Ramos (cell line): ENCODE measurements around the gene LAIR2.

Source experiments
- in situ Hi-C: fragments of 300-500 bp; cut with MboI; formaldehyde crosslinking; loops from one replicate; pipeline ENCODE4 v1.14.3; 2022; ENCODE audit warnings: low sequenced_read_pairs; ENCODE audit not compliant: unreplicated experiment

LAIR2 gene

DNA sequence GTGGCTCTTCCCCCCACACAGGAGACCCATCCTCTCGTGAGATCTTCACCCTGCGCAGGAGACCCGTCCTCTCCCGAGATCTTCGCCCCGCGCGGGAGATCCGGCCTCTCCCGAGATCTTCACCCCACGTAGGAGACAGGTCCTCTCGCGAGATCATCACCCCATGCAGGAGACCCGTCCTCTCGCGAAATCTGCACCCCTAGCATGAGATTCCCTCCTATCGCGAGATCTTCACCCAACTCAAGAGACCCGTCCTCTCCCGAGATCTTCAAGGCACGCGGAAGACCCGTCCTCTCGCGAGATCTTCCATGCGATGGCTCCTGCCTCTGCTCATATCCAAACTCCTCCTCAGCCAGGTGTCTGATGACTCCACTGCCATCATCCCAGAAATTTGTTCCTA is 24.3 kb downstream of the LAIR2 start:
- in situ Hi-C loops = no loop called here

DNA sequence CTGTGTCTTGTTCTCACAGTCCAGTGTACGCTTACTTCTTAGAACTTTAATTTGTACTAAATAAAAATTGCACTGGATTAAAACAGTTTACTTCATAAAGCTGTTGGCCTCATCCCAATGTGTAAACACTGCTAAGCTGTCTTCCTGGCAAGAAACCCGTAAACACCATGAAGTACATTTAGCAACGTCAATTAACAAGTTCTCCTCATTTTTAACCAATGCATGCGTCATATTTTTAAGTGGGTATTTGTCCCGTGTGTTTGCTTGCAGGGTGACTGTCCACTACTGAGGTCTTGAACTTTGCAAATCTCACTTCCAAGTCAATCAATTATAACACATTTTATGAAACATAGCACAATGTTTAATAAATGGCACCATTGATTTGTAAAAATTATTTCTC is 28.2 kb downstream of the LAIR2 start:
- in situ Hi-C loops = no loop called here

DNA sequence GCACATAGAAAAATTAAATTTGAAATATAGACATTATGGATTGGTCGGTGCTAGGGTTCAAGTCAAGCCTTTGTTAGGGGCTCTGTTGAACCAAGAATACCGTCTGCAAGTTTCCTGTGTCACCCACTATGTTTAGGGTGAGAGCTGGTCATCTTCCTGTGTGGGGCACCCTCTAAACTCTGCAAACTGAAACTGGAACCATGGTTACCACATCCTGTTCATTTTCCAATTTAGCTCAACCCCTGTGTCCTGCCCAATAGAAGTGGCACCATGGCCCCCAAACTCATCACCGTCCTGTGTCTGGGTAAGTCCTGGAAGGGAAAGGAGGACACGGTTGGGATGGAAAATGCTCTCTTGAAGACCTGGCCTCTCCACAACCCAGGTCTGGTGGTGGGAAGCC is 29.9 kb downstream of the LAIR2 start:
- in situ Hi-C loops = no loop called here

DNA sequence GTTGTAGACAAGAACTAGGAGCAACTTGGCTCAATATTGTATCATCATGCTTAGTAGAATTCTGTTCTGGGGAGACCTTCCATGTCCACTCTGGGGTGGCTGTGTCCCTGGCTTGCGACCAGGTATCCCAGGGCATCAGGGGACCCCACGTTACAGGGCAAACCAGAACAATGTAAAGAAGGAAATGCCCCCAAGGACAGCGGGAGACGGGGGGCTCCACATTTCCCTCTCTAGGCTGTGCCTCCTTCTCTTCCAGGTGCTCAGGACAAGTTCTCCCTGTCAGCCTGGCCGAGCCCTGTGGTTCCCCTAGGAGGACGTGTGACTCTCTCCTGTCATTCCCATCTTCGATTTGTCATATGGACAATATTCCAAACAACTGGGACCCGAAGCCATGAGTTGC is 30.8 kb downstream of the LAIR2 start:
- in situ Hi-C loops = no loop called here

DNA sequence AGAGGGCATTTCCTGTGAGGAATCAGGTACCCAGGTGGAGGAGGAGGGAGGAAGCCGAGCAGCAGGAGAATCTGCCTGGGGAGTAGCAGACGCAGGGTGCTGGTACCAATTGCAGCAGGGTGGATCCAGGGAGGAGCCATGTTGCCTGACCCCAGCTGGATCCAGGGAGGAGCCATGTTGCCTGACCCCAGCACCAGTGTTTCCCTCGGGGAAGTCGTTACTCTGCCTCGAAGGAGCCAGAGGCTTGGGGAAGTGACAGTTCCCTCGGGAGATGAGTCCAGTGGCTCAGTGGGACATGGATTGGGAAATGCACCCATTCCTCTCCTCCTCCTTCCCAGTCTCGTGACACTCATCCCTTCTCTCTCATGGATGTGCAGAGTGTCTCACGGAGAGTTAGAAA is 31.5 kb downstream of the LAIR2 start:
- in situ Hi-C loops = no loop called here

DNA sequence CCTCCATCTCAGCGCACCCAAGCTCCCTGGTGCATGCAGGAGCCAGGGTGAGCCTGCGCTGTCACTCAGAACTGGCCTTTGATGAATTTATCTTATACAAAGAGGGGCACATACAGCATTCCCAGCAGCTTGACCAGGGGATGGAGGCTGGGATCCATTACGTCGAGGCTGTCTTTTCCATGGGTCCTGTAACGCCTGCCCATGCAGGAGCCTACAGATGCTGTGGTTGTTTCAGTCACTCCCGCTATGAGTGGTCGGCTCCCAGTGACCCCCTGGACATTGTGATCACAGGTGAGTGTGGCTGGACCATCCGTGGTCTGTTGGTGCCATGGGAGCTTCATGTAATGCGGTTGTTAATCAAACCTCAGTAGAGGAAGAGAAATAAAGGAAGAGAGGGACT is 33.0 kb downstream of the LAIR2 start:
- in situ Hi-C loops = no loop called here

DNA sequence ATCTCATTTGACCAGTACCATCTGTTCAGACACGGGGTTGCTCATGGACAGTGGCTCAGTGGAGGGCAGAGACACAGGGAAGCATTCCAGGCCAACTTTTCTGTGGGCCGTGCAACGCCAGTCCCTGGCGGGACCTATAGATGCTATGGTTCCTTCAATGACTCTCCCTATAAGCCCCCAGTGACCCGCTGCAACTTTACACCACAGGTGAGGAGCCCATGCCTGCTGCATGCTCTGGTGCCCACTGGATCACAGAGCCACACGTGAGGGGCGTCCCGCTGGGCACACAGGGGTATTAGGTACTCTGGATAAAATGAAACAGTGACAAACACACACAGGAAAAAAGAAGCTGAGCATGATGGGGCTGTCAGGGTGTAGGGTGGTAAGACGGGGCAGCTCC is 34.3 kb downstream of the LAIR2 start:
- in situ Hi-C loops = no loop called here

DNA sequence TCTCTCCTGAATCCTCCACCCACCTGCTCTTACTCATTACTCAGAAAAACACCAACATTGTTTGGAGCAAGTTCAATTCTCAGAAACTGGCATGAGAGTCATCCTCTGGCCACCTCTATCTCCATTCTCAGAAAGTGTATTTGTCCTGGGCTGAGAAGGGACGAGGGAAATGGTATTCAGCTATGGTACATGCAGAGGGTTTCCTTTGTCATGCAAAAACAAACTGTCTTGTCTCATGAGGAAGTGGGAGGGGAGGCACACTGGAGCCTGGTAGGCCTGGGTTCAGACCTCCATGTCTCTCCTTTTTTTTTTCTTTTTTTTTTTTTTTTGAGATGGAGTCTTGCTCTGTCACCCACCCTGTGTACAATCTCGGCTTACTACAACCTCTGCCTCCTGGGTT is 39.1 kb downstream of the LAIR2 start:
- in situ Hi-C loops = no loop called here

DNA sequence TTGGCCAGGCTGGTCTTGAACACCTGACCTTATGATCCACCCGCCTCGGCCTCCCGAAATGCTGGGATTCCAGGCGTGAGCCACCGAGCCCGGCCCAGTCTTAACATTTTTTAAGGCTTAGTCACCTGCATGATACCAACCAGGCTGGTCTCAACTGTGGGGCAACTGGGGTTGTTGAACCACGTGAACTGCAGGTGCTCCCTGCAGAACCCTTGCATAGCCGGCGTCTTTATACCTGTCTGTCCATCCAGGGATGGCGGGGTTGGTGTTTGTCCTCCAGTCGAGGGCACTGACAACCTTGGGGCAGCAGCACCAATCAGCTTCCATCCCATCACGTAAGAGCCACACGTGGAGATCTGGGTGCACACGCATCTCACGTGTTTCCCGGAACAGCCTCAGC is 46.2 kb downstream of the LAIR2 start:
- in situ Hi-C loops = no loop called here

DNA sequence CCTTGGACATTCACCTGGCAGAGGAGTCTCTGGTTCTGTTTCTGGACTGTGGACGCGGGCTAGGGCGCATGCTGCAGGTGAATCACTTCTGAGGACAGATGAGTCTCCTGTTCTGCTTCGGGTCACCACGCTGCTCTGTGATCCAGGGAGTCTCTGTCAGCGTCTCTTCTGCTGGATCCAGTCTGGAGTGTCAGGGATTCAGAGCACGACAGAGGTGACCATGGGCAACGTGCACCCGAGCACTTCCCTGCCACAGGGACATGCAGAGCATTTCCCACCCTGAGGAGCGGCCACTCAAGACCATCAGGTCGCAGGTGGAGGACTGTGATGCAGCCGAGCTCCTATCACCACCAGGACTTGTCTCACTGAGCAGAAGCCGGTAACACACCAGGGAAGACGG is 46.6 kb downstream of the LAIR2 start:
- in situ Hi-C loops = no loop called here

DNA sequence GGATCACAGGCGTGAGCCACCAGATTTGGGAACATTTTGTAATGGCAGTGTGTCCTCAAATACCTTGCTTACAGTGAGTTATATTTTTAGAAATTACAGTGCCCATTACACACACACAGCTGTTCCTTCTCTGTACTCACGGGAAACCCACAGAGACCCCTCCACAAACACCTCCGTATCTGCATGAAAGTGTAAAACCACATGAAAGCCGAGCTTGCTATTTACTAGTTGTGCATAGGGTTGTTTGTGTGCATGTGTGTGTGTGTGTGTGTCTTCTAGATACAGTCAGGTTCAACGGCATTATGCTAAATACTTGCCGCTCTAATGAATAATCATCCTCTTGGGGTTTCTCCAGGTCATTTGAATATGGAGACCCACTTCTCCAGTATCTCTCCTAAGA is 48.7 kb downstream of the LAIR2 start:
- in situ Hi-C loops = no loop called here

DNA sequence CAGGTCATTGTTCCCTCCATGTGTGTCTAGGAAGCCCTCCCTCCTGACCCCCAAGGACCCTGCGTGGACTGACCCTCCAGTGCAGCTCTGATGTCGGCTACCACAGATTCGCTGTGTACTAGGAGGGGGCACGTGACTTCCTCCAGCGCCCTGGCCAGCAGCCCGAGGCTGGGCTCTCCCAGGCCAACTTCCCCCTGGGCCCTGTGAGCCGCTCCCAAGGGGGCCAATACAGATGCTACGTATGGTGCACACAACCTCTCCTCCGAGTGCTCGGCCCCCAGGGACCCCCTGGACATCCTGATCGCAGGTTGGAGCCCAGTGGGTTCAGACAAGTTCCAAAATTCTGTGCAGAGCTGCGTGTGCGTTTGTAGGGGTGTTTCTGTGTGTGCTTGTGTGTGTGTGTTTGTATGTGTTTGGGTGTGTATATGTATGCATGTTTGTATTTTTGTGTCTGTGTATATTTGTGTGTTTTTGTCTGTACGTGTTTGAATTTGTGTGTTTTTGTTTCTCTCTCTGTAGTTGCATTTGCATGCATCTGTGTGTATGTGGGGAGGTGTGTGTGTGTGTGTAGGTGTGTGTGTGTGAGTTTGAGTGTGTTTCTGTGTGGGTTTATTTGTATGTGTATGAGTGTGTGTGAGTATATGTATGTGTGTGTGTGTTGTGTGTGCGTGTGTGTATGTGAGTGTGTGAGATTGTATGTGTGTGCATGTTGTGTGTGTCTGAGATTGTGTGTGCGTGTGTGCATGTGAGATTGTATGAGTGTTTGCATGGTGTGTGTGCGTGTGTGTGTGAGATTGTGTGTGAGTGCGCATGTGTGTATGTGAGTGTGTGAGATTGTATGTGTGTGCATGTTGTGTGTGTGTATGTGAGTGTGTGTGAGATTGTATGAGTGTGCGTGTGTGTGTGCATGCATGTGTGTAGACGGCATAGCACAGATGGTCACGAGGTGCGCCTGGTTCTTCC is 49.6 kb downstream of the LAIR2 start:
- in situ Hi-C loops = no loop called here

DNA sequence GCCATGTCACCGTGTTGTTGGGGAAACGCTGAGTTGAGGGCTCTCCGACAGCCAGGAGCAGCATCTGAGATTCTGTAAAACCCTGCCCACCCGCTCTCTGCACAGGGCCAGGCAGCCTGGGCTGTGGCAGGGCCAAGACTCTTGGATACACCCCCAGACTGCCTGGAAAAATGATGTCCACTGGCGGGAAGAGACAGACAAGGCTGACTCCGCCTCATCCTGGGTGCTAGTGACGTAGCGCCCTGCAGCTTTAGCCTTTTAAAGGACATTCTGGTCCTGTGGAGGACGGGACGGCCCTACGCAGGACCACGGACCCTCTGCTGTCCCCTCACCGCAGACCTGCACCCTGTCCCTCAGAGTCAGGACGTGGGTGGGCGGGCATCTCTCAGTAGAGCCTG is 50.3 kb downstream of the LAIR2 start:
- in situ Hi-C loops = no loop called here

DNA sequence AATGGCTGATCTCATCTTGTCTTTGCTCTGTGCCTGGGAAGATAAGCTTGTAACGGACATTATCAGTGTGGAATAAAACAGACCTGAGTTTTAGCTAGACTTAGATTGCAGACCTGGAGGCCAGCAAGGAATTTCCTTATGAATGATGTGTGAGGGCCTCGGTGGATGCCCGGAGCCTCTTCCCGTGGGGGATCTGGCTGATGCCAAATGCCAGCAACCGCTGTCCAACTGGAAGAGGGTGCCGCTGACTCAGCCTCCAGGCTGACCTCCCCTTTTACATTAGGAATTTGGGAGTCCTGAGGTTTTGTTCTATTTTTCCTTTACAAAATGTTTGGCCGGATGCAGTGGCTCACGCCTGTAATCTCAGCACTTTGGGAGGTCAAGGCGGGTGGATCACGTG is 51.4 kb downstream of the LAIR2 start:
- in situ Hi-C loops = no loop called here

DNA sequence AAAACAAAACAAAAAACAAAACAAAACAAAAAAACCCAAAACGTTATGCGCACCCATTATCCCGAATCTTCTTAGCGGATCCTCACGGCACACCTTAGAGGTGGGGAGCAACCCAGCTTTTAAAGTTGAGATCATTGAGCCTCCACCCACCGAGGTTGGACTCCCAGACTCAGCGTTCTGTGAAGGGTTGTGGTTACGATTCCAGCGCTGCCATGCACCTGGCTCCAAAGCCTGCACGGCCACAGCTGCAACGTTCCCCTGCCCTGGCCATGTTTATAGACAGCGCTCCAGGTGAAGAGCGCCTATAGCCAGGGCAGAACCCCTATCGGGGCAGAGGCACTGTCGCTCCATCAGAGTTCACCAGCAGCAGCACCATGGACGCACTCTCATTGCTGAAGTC is 52.3 kb downstream of the LAIR2 start:
- in situ Hi-C loops = no loop called here

DNA sequence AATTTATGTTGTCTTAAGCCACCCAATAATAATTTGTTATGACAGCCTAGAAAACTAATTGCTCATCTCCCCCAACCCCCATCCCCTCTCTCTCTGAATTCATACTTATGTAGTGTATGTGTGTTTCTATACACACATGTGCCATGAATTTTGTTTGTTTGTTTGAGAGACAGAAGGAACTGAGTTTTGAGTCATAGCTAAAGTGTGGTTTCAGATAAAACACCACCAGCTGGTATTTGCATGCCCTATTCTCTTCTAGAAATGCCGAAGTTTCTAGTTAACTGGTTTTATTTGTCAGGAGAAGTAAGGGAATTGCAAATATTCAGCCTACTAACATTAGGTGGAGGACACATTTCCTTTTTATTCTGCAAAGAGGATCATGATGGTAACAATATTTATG is 53.6 kb downstream of the LAIR2 start:
- in situ Hi-C loops = no loop called here

DNA sequence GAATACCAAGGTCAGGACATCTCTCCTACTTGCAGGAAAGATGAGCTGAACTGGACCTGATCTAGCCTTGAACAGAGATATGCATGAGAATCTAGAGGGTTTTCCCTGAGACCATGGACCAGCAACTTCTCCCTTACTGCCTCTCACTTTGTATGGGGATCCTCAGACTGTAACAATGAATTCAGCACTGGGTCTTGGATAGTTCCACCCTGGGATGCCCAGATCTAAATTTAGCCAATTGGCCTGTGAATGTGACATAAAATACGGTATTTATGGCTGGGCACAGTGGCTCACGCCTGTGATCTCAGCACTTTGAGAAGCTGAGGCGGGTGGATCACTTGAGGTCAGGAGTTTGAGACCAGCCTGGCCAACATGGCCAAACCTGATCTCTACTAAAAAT is 55.7 kb downstream of the LAIR2 start:
- in situ Hi-C loops = no loop called here
